ENCODE results near the gene TMEM120B.

The TMEM120B gene

GRCh38 chr12:121765573-121765972 lies 53.0 kb downstream of the TMEM120B start:
- H3K27ac ChIP-seq (ENCODE audit: low read depth, low read length, poor library complexity, severe bottlenecking): no peak overlapping the region
- no peaks in the 10 kb centered on the region for H4K20me1 ChIP-seq (ENCODE audit: insufficient read depth, low read length)
- TF ChIP-seq EZH2 (IDR thresholded peaks at IDR 0.05; ENCODE audit: borderline replicate concordance, low read length) (no peak), CTCF (IDR thresholded peaks at IDR 0.05; ENCODE audit: low read length) (no peak)
- no peak overlapping the region for H3K4me2 ChIP-seq (ENCODE audit: low read length)
- no peaks in the 10 kb centered on the region for H3F3A ChIP-seq (ENCODE audit: insufficient read depth, low read length)
- no peak overlapping the region for H3K4me3 ChIP-seq (ENCODE audit: low read depth, low read length, poor library complexity, severe bottlenecking)
- no peak overlapping the region for H3K9ac ChIP-seq (ENCODE audit: low read length)
- no peaks in the 10 kb centered on the region for H3K27me3 ChIP-seq (ENCODE audit: insufficient read depth, low read length)
- no peaks in the 10 kb centered on the region for H3K9me2 ChIP-seq (ENCODE audit: low read depth, low read length)
- no peaks in the 10 kb centered on the region for H3K36me3 ChIP-seq (ENCODE audit: insufficient read depth, low read length)
- no peaks in the 10 kb centered on the region for H3K79me2 ChIP-seq (ENCODE audit: insufficient read depth, low read length)
- no peaks in the 10 kb centered on the region for H3K9me3 ChIP-seq (ENCODE audit: low read length)
- H2AFZ ChIP-seq (ENCODE audit: low read length): no peak overlapping the region
- peaks cover 6% of the 10 kb centered on the region for H3K4me1 ChIP-seq (ENCODE audit: insufficient read depth, low read length, severe bottlenecking)

- Histone ChIP-seq H4K20me1 (ENCODE audit: insufficient read depth, low read length) (no peaks in the 10 kb centered on the region), H2AFZ (ENCODE audit: low read length) (no peak overlapping the region), H3K27me3 (ENCODE audit: insufficient read depth, low read length) (no peaks in the 10 kb centered on the region), H3K27ac (ENCODE audit: low read depth, low read length, poor library complexity, severe bottlenecking) (no peak overlapping the region), H3K9ac (ENCODE audit: low read length) (no peak overlapping the region), H3K9me2 (ENCODE audit: low read depth, low read length) (no peaks in the 10 kb centered on the region), H3K4me2 (ENCODE audit: low read length) (no peak overlapping the region), H3K36me3 (ENCODE audit: insufficient read depth, low read length) (no peaks in the 10 kb centered on the region), H3K79me2 (ENCODE audit: insufficient read depth, low read length) (no peaks in the 10 kb centered on the region), H3F3A (ENCODE audit: insufficient read depth, low read length) (no peaks in the 10 kb centered on the region), H3K4me1 (ENCODE audit: insufficient read depth, low read length, severe bottlenecking) (peaks cover 6% of the 10 kb centered on the region), H3K4me3 (ENCODE audit: low read depth, low read length, poor library complexity, severe bottlenecking) (no peak overlapping the region), H3K9me3 (ENCODE audit: low read length) (no peaks in the 10 kb centered on the region)
- TF ChIP-seq EZH2 (IDR thresholded peaks at IDR 0.05; ENCODE audit: borderline replicate concordance, low read length): no peak
- TF ChIP-seq CTCF (IDR thresholded peaks at IDR 0.05; ENCODE audit: low read length): no peak
Observed at GRCh38 chr12:121766290-121767039, 53.9 kb downstream of the TMEM120B start.

- no peaks in the 10 kb centered on the region for H3K36me3 ChIP-seq (ENCODE audit: insufficient read depth, low read length)
- no peak overlapping the region for H3K4me2 ChIP-seq (ENCODE audit: low read length)
- H3K9ac ChIP-seq (ENCODE audit: low read length): no peak overlapping the region
- H3K9me2 ChIP-seq (ENCODE audit: low read depth, low read length): no peaks in the 10 kb centered on the region
- H3K9me3 ChIP-seq (ENCODE audit: low read length): no peaks in the 10 kb centered on the region
- no peak overlapping the region for H3K4me3 ChIP-seq (ENCODE audit: low read depth, low read length, poor library complexity, severe bottlenecking)
- no peaks in the 10 kb centered on the region for H3K79me2 ChIP-seq (ENCODE audit: insufficient read depth, low read length)
- H3K27ac ChIP-seq (ENCODE audit: low read depth, low read length, poor library complexity, severe bottlenecking): no peak overlapping the region
- no peaks in the 10 kb centered on the region for H4K20me1 ChIP-seq (ENCODE audit: insufficient read depth, low read length)
- H3K4me1 ChIP-seq (ENCODE audit: insufficient read depth, low read length, severe bottlenecking): peaks cover 6% of the 10 kb centered on the region
- TF ChIP-seq EZH2 (IDR thresholded peaks at IDR 0.05; ENCODE audit: borderline replicate concordance, low read length): no peak
- no peak for TF ChIP-seq CTCF (IDR thresholded peaks at IDR 0.05; ENCODE audit: low read length)
- H3K27me3 ChIP-seq (ENCODE audit: insufficient read depth, low read length): no peaks in the 10 kb centered on the region
- no peak overlapping the region for H2AFZ ChIP-seq (ENCODE audit: low read length)
- no peaks in the 10 kb centered on the region for H3F3A ChIP-seq (ENCODE audit: insufficient read depth, low read length)
Observed at GRCh38 chr12:121767525-121768016, 55.0 kb downstream of the TMEM120B start.

All from OCI-LY1 (cell line).